Ascending aorta (tissue), 2 donors: ENCODE data around the gene ZFYVE28. TPM values are rescaled to one million over a fixed set of nuclear protein-coding genes. Genes with fewer than 3 reads are reported as not detected.

ENCODE experiments used
- DNase-seq, 2 donors: peaks; one replicate each; pipeline ENCODE4 v3.0.0-alpha.2; 2019; ENCODE audit warnings: low spot score in 2 of 2
- H3K27ac ChIP-seq, 2 donors: fragments of 200-600 bp; sonication (generic); one replicate each; pipeline ENCODE4 v1.5.1; 2016 to 2017; ENCODE audit warnings: mild to moderate bottlenecking in 1 of 2
- H3K27me3 ChIP-seq: fragments of 200-600 bp; sonication (generic); one replicate; pipeline ENCODE4 v1.5.1; 2017
- H3K36me3 ChIP-seq, 2 donors: fragments of 200-600 bp; sonication (generic); one replicate each; pipeline ENCODE4 v1.5.1; 2016
- H3K4me1 ChIP-seq, 2 donors: fragments of 200-600 bp; sonication (generic); one replicate each; pipeline ENCODE4 v1.5.1; 2016 to 2017; ENCODE audit warnings: mild to moderate bottlenecking in 1 of 2
- H3K4me3 ChIP-seq, 2 donors: fragments of 200-600 bp; sonication (generic); one replicate each; pipeline ENCODE4 v1.5.1; 2016 to 2017; ENCODE audit warnings: mild to moderate bottlenecking in 1 of 2
- H3K9me3 ChIP-seq, 2 donors: fragments of 200-600 bp; sonication (generic); one replicate each; pipeline ENCODE4 v1.5.1; 2016
- intact Hi-C: fragments of 100-400 bp; cut with DNase I; formaldehyde crosslinking; loops from one replicate; pipeline ENCODE4 v1.15.1; 2023
- total RNA-seq: library from RNA; depleted of rRNA; stranded (reverse); fragments of >200 nt; gene quantifications from one replicate; pipeline ENCODE4 v1.1.0, GENCODE V29; 2016
- TF ChIP-seq, protein P1 (sequence below), 3 experiments: fragments of 200-600 bp in 2 of 3; fragments of 450-650 bp in 1 of 3; sonication (generic) in 2 of 3; IDR thresholded peaks; one replicate each; pipeline ENCODE4 v1.5.1; 2016 to 2019; ENCODE audit warnings: antibody characterized with exemption in 3 of 3, mild to moderate bottlenecking in 1 of 3, moderate library complexity in 1 of 3

Gene ZFYVE28
- total RNA-seq, 1 donor from 2014 or later = 12.3 TPM

DNA sequence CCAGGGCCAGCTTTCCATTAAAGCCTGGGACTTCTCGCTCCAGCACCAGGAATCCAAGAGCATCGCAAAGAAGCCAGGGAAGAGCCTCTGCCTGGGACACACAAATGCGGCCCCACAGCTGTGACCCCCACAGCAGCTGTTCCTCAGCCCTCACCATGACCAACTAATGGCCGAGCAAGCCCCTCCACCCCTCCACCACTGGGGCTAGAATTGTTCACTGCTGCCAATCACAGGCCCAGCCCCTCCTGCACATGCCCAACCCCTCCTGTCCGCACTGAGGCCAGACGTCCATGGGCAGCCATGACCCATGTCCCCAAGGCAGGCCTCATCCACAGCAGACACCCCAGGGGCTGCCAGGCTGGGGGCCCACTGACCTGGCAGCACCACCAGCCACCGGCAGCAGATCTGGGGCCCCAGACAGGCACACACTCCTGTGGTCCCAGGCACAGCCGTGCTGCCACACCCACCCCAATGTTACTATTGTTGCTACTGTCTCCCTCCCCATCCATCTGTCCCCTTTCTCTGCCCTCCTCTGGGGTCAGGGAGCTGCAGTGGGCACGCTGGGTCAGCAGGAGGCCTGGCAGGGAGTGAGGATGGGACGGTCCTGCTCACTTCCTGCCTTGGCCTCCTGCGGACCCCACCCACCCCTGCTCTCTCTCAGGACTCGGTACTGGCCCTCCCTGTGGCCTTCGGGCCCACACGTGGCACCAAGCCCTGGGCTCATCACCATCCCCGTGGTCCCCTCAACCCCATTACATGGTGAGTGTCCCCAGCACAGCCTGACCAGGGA is 56.0 kb downstream of the ZFYVE28 start:
- Histone ChIP-seq H3K4me3 (no peak overlapping the region), H3K27ac (no peak overlapping the region), H3K9me3 (no peaks in the 10 kb centered on the region), H3K36me3 (no peaks in the 10 kb centered on the region), H3K27me3 (no peaks in the 10 kb centered on the region), H3K4me1 (peaks cover 7 to 11% of the 10 kb centered on the region in 2 donors)
- peak in 1 of 2 donors; percentile 60 for DNase-seq
- intact Hi-C loops = no loop called here
- TF ChIP-seq, protein P1, sequence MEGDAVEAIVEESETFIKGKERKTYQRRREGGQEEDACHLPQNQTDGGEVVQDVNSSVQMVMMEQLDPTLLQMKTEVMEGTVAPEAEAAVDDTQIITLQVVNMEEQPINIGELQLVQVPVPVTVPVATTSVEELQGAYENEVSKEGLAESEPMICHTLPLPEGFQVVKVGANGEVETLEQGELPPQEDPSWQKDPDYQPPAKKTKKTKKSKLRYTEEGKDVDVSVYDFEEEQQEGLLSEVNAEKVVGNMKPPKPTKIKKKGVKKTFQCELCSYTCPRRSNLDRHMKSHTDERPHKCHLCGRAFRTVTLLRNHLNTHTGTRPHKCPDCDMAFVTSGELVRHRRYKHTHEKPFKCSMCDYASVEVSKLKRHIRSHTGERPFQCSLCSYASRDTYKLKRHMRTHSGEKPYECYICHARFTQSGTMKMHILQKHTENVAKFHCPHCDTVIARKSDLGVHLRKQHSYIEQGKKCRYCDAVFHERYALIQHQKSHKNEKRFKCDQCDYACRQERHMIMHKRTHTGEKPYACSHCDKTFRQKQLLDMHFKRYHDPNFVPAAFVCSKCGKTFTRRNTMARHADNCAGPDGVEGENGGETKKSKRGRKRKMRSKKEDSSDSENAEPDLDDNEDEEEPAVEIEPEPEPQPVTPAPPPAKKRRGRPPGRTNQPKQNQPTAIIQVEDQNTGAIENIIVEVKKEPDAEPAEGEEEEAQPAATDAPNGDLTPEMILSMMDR (IDR thresholded peaks at IDR 0.05) = no peak

- TF ChIP-seq, protein P1 (IDR thresholded peaks at IDR 0.05) = no peak
- Histone ChIP-seq H3K4me1 (peaks cover 7 to 11% of the 10 kb centered on the region in 2 donors), H3K27ac (no peak overlapping the region), H3K27me3 (no peaks in the 10 kb centered on the region), H3K9me3 (no peaks in the 10 kb centered on the region), H3K36me3 (no peaks in the 10 kb centered on the region), H3K4me3 (no peak overlapping the region)
- intact Hi-C loops = no loop called here
- DNase-seq = peak in 1 of 2 donors; percentile 57
Observed at GRCh38 chr4:2361366-2362265, 56.8 kb downstream of the ZFYVE28 start.

- H3K27ac ChIP-seq = no peak overlapping the region
- H3K9me3 ChIP-seq = no peaks in the 10 kb centered on the region
- TF ChIP-seq, protein P1 (IDR thresholded peaks at IDR 0.05) = no peak
- DNase-seq = peak in 1 of 2 donors; percentile 47
- H3K36me3 ChIP-seq = no peaks in the 10 kb centered on the region
- intact Hi-C loops = no loop called here
- no peaks in the 10 kb centered on the region for H3K27me3 ChIP-seq
- H3K4me3 ChIP-seq = no peak overlapping the region
- peaks cover 7 to 9% of the 10 kb centered on the region in 2 donors for H3K4me1 ChIP-seq
Observed at GRCh38 chr4:2360396-2360730, 58.1 kb downstream of the ZFYVE28 start.

DNA sequence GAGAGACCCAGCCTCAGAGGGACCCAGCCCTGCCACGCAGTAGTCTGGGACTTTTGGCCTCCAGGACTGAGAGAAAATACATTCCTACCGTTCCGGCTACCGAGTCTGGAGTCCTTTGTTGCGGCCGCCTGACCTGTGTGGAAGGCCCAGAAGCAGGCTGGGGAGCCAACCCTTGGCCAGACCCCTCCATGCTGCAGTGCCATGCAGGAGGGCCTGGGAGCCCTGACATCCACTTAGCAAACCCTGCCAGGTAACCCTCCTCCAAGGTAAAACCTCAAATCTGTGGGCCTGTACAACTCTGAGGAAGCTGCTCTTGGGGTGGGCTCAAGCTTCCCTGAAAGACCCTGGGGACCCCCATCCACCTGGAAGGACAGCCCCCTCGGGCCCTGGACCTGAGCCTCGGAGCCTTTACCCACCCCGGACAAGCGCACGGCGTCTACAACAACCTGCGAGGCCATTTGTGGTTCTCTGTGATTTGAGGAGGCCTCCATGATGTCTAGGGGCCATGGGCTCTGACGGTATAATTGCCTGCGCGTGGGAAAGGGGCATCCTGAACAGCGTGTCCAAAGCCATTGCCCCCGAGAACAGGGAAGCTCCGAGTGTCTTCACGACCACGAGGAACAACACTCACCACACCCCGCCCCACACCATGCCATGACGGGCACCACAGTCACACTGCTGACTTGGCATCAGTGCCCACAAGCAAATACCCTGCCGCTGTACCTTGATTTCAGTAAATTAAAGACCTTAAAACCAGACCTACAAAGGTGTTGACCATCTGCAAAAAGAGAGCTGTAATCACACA is 58.7 kb downstream of the ZFYVE28 start:
- Histone ChIP-seq H3K27me3 (no peaks in the 10 kb centered on the region), H3K36me3 (no peaks in the 10 kb centered on the region), H3K9me3 (no peaks in the 10 kb centered on the region), H3K4me3 (no peak overlapping the region), H3K4me1 (peaks cover 5 to 7% of the 10 kb centered on the region in 2 donors), H3K27ac (no peak overlapping the region)
- peak in 1 of 2 donors; percentile 50 for DNase-seq
- intact Hi-C loops = no loop called here
- TF ChIP-seq, protein P1 (IDR thresholded peaks at IDR 0.05) = no peak
